Epithelial cell of proximal tubule (primary cell): ENCODE measurements around the gene SLC1A2. TPM values are rescaled to one million over a fixed set of nuclear protein-coding genes. Genes with fewer than 3 reads are reported as not detected.

Experiments
- DNase-seq: peaks from one replicate; pipeline ENCODE4 v3.0.0-alpha.2; 2011; ENCODE audit warnings: low read depth
- H3K4me3 ChIP-seq: 2 replicates; pipeline ENCODE4 v1.5.1; 2011; ENCODE audit warnings: low read depth, mild to moderate bottlenecking, low read length
- CTCF ChIP-seq: conservative IDR thresholded peaks from 2 replicates; pipeline ENCODE4 v1.5.1; 2012; ENCODE audit warnings: low read depth, mild to moderate bottlenecking, low read length
- total RNA-seq: library from RNA; depleted of rRNA; stranded (reverse); fragments of >200 nt; gene quantifications from 2 replicates; pipeline ENCODE4 v1.2.3, GENCODE V29; 2015

Gene SLC1A2
- total RNA-seq, 1 donor from 2014 or later = not detected

- no peak overlapping the region for H3K4me3 ChIP-seq
- no peak for DNase-seq
- no peak for TF ChIP-seq CTCF
These were observed 211.6 kb downstream of the SLC1A2 start for GRCh38 chr11:35207471-35208403.

- no peak overlapping the region for H3K4me3 ChIP-seq
- no peak for DNase-seq
- TF ChIP-seq CTCF = no peak
These were observed 212.7 kb downstream of the SLC1A2 start for GRCh38 chr11:35206616-35207015.

GRCh38 chr11:35204614-35205013 is 214.7 kb downstream of the SLC1A2 start:
- no peak for DNase-seq
- no peak for TF ChIP-seq CTCF
- no peak overlapping the region for H3K4me3 ChIP-seq

Other genes with a start within 250 kb of the SLC1A2 start
- gene PAMR1, start 106.1 kb upstream of the SLC1A2 start, total RNA-seq = 0.06 and 0.22 TPM in 2 replicates
- 52.1 and 78.4 TPM in 2 replicates for gene FJX1, start 198.9 kb upstream of the SLC1A2 start, total RNA-seq
- 33.9 and 42.1 TPM in 2 replicates for gene TRIM44, start 243.2 kb upstream of the SLC1A2 start, total RNA-seq